ENCODE data around the gene ALKBH5.

ALKBH5 gene

DNA sequence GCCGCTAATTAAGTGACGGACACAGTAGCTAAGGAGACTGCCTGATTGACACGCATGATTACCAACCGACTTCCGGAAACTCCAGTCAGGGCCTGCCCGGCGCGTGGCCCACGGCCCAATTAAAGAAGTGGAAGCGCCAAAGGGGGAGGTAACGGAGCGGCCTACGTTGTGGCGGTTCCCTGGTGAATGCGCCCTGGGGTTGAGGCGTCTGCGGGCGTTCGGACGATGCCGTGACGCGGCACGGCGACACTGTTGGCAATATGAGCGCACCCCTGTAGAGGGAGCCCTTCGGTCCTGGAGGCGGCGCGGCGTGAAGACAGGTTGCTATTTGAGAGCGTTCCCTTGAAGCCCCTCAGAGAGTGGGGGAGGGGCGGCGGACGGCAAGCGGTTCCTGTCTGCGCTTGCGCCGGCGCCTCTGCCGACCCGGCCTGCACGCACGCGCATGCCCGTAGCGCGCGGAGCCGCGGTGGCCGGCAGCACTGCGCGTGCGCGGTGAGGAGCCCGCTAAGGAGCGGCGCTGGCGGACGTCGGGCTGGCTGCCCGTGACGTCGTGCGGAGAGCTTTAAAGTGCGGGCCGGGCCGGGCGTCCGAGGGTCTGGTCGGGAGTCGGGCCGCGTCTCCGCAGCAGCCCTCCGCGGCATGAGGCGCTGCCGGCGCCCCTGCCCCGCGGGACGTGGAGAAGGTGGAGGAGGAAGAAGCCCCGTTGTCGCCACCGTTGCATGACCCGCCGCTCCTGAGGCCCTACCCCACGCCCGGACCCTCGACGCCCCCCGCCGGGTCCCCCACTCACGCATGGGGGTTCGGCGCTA lies at the start of gene ALKBH5:
TSS of gene ALKBH5 (plus strand) at position 495 of the 809 bp plus-strand sequence. CDS start 416 bp downstream, outside the sequence.
- peak; percentile 99 for DNase-seq

DNA sequence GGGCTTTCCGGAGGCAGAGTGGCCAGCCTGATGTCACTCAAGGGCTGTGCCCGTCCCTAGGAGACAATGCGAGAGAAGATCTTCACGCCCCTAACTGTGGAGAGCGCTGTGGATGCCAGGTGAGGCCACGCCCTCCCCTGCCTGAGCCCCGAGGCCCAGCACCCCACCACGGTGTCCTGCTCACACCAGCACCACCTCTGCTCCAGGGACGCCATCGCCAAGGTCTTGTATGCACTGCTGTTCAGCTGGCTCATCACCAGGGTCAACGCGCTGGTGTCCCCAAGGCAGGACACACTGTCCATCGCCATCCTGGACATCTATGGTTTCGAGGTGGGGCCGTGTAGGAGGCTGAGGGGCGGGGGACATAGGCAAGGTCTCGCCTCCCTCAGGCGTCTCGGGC lies 47.3 kb upstream of the ALKBH5 start:
- no peak for DNase-seq

DNA sequence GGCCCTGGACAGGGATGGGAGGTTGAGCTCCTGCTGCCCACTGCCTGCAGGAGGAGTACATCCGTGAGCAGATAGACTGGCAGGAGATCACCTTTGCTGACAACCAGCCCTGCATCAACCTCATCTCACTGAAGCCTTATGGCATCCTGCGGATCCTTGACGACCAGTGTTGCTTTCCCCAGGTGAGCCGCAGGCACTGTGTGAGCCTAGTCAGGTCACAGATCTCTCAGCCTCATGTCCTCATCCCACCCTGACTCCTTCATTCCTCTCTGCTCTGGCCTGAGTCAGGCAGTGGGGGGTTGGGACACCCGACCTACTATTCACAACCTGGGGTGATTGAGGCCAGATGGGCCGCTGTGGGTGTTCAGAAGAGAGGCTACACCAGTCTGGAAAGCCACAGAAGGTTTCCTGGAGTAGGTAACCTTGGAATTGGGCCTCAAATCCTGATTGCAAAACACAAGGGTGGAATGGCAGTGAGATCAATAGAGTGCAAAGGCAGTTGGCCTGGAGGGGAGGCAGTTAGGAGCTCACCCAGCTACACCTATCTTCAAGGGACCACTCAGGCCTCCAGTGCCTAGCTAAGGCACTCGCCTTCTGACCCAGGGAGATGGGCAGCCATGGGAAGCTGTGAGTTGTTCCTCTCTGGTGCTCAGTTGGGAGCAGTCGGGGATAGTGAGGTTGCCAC lies 45.4 kb upstream of the ALKBH5 start:
- no peak for DNase-seq

- DNase-seq: no peak
Measured at GRCh38 chr17:18139092-18139491, 44.5 kb upstream of the ALKBH5 start.

GRCh38 chr17:18139498-18139897 lies 44.1 kb upstream of the ALKBH5 start:
- DNase-seq: no peak

- DNase-seq: no peak
Measured at GRCh38 chr17:18139949-18140348, 43.7 kb upstream of the ALKBH5 start.

DNA sequence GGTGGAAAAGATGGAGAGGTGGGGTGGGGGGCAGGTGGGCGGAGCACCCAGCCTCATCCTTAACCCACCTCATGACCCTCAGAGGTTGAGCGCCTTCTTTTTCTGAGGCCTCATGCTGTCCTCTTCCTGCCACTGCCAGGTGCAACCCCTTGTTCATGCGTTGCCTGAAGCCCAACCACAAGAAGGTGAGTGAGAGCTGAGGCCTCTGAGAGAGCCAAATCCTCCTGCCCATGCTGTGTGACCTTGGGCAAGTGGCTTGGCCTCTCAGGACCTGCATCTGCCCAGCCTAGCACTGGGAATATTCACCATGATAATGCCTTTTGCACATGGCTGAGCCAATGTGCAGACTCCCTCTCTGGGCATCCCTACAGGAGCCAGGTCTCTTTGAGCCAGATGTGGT lies 43.0 kb upstream of the ALKBH5 start:
- no peak for DNase-seq

DNA sequence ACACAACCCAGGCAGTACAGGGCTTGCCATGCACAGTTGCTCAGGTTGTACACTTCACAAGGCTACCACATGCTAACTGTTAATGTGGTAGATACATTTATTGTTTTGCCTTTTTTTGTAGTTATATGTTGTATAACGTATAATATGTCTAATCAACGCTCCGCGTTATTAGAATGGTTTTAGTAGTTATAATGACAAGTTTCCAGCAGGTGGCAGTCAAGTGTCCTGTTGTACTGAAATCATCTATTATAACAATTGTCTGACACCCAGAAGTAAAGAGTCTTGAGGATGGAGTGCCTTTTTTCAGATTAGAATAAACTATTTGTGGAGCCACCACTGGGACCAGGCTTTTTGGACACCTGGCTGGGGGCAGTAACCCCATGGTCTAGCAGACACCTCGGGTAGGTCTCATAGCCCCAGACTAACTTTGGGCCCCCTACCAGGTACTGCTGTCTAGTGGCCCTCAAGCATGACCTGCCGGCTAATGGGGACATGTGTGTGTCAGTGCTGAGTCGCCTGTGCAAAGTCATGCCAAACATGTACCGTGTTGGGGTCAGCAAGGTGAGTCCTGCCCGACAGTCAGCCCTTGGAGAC lies 42.3 kb upstream of the ALKBH5 start:
- peak; percentile 72 for DNase-seq

DNA sequence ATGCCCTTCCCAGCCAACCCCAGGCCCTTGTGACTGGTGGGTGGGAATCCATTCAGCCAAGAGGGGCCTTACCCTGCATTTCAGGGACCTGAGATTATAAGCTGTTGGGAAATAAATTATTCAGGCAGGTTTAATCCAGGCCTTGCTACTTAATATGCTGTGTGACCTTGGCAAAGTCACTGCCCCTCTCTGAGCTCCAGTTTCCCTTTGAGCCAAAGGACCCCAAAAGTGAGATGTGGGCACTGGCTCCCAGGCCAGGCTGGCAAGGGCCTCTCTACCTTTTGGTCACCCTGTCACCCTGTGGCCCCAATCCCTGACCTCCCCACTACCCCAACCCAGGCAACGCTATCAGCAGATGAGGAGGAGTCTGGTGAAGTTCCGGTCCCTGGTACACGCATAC lies 41.2 kb upstream of the ALKBH5 start:
- DNase-seq: no peak

DNA sequence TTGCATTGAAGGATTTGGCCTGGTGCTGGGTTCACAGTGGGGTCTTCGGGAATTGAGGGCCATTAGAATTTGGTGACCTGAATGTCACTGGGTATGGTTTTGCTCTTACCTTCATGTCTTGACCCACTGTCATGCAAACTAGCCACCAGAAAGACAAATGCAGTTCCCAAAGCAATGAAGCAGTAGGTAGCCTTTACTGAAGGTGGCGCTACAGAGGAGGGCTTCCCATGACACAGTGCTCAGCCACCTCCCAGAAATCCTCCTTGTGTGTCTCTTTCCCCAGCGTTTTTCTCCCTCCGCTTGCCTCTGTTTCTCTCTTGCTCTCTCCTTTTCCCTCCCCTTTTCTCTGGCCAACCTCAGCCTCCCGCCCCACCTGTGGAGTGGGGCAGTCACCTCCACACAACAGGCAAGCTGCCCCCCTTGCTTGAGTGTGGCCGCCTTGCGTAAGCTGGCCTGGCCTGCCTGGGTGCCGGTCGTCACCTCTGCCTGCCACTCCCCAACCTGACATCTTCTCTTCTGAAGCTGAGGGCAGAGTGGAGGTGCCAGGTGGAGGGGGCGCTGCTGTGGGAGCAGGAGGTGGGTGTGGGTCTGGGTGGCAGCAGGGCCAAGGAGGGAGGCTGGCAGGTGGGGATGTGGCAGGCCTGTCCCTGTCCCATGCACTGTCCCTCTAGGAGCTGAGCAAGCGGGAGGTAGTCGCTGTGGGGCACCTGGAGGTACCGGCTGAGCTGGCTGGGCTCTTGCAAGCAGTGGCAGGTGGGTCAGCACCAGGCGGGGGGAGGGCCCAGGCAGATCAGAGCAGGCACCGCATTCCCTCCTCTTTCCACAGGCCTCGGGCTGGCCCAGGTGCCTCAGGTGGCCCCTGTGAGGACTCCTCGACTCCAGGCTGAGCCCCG lies 40.3 kb upstream of the ALKBH5 start:
- no peak for DNase-seq

DNA sequence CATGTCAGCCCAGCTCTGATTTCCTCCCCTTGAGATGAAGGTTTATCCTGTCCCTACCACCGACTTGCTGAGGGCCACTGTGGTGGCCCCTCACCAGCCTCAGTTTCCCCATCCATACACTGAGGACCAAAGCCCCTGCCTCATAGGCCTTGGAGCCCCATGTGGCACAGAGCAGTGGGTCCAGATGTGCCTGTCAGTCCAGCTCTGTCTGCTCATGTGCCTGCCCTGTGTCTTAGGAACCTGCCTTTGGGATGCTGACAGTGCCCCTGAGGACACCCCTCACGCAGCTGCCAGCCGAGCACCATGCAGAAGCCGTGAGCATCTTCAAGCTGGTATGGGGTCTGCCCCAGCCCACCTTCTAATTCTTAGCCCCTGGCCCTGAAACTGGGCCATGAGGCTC lies 39.4 kb upstream of the ALKBH5 start:
- no peak for DNase-seq

GRCh38 chr17:18144855-18145254 lies 38.8 kb upstream of the ALKBH5 start:
- DNase-seq: no peak

DNA sequence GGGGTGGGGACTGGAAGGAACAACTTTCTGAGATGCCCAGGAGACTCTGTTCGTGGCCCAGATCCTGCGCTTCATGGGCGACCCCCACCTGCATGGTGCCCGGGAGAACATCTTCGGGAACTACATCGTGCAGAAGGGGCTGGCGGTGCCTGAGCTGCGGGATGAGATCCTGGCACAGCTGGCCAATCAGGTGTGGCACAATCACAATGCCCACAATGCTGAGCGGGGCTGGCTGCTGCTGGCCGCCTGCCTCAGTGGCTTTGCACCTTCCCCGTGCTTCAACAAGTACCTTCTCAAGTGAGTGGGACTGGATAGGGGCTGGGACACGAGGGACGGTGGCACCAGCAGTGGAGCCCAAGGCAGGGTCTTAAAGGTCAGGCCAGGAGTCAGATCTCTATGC lies 37.8 kb upstream of the ALKBH5 start:
- DNase-seq: no peak

- no peak for DNase-seq
Measured at GRCh38 chr17:18146259-18146658, 37.4 kb upstream of the ALKBH5 start.

DNA sequence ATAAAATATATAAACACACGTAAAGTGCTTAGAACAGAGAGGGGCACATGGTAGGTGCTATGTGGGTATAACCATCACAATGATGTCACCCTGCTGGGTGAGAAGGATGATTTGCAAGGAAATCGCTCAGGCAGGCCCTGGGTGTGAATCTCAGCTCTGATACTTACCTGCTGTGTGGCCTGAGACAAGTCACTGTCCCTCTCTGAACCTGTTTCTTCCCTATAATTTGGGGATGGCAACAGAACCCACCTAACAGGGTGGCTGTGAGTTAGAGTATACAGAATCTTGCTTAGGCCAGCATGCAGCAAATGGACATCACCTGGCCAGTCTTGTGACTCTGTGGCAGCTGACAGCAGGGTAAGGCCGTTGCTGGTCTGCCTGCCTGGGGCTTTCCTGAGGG lies 36.6 kb upstream of the ALKBH5 start:
- no peak for DNase-seq

DNA sequence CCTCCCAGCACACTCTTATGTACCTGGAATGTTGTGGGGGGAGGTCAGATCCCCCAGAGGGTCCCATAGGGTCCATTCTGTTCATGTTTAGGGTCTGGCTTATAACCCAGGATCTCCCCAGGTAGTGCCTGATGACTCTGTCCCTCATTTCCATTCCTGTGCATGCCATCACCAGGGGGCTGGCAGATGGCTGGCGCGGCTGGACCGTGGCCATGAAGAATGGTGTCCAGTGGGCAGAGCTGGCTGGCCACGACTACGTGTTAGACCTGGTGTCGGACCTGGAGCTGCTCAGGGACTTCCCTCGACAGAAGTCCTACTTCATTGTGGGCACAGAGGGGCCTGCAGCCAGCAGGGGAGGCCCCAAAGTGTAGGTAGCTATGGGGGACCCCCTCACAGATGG lies 35.0 kb upstream of the ALKBH5 start:
- DNase-seq: no peak

DNA sequence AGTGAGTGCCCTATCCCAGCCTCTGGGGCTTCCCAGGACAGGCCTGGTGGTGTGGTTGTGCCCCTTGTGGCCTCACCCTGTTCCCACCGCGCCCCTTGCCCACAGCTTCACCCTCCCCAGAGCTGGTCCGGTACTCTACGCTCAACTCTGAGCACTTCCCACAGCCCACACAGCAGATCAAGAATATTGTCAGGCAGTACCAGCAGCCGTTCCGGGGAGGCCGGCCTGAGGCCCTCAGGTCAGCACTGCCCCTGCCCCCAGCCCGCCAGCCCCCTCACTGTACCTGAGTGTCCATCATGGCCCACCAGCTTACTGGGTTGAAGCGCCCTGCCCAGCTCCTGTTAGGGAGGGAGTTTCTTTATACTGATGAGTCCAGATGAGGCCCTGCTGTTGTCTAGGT lies 32.3 kb upstream of the ALKBH5 start:
- DNase-seq: no peak

GRCh38 chr17:18155179-18155578 lies 28.4 kb upstream of the ALKBH5 start:
- no peak for DNase-seq

GRCh38 chr17:18156171-18156975 lies 27.3 kb upstream of the ALKBH5 start:
- no peak for DNase-seq

DNA sequence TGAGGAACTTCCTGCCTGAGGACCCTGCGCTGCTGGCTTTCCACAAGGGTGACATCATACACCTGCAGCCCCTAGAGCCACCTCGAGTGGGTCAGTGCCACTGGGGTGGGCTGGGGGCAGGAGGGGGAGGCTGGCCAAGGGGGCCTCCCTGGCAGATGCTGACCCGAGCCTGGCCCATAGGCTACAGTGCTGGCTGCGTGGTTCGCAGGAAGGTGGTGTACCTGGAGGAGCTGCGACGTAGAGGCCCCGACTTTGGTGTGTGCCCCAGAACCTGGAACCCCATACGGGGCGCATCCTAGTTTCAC lies 26.7 kb upstream of the ALKBH5 start:
- no peak for DNase-seq

DNA sequence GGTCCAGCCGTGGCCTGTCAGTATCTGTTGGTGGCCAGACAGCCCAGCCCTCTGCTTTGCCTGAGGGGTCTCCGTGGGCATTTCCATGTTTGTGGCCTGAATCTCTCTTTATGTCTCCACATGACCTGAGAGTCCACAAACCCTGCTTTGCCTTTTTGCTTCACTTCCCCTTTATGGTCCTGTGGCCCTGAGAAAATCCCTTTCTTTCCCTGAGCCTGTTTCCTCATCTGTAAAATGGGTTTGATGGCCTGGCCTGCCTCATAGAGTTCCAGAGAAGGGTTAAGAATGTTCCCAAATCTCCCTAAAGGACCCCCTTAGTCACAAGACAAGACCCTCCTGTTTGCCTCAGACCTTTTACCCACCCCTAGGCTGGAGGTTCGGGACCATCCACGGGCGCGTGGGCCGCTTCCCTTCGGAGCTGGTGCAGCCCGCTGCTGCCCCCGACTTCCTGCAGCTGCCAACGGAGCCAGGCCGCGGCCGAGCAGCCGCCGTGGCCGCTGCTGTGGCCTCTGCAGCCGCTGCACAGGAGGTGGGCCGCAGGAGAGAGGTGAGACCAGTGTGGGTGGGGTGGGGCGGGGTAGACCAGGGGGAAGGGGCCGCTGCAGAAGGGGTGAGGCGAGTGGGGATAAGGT lies 26.2 kb upstream of the ALKBH5 start:
- DNase-seq: no peak

- peak; percentile 95 for DNase-seq
Measured at GRCh38 chr17:18158022-18158600, 25.5 kb upstream of the ALKBH5 start.
